Ectodermal cell (in vitro differentiated cells): ENCODE results near the gene MAP2.

Experiments used
- H3K27ac ChIP-seq: 2 replicates; pipeline ENCODE4 v1.7.0; 2013; ENCODE audit warnings: mild to moderate bottlenecking, low read depth, low read length; ENCODE audit not compliant: insufficient read depth, poor library complexity, severe bottlenecking
- H3K27me3 ChIP-seq: 2 replicates; pipeline ENCODE4 v1.7.0; 2013; ENCODE audit warnings: mild to moderate bottlenecking, low read length; ENCODE audit not compliant: insufficient read depth, control insufficient read depth, poor library complexity, severe bottlenecking
- H3K36me3 ChIP-seq: one replicate; pipeline ENCODE4 v1.7.0; 2013; ENCODE audit warnings: low read length; ENCODE audit not compliant: control insufficient read depth, insufficient read depth
- H3K4me1 ChIP-seq: one replicate; pipeline ENCODE4 v1.7.0; 2013; ENCODE audit warnings: low read length; ENCODE audit not compliant: control insufficient read depth, insufficient read depth
- H3K4me3 ChIP-seq: 2 replicates; pipeline ENCODE4 v1.7.0; 2013; ENCODE audit warnings: low read depth, low read length, control low read depth; ENCODE audit not compliant: insufficient read depth
- H3K9me3 ChIP-seq: 2 replicates; pipeline ENCODE4 v1.7.0; 2013; ENCODE audit warnings: mild to moderate bottlenecking, low read length, moderate library complexity; ENCODE audit not compliant: control insufficient read depth
- WGBS, 2 experiments: methylation state at CpG; one replicate each; pipeline ENCODE4 v1.1.7; 2013; ENCODE audit warnings: missing lambda C conversion rate in 2 of 2; 5-methylcytosine and 5-hydroxymethylcytosine counted together

Gene MAP2

GRCh38 chr2:209637293-209637692 is 213.4 kb downstream of the MAP2 start:
- 92 to 96% methylated on average over 2 to 3 of the region's 3 CpGs for WGBS, 2 experiments
- Histone ChIP-seq H3K36me3 (no peaks in the 10 kb centered on the region), H3K9me3 (no peaks in the 10 kb centered on the region), H3K27me3 (no peaks in the 10 kb centered on the region), H3K27ac (no peak overlapping the region), H3K4me1 (peaks cover 17% of the 10 kb centered on the region), H3K4me3 (no peak overlapping the region)

- H3K27ac ChIP-seq, result no peak overlapping the region
- H3K9me3 ChIP-seq, result no peaks in the 10 kb centered on the region
- no peaks in the 10 kb centered on the region for H3K36me3 ChIP-seq
- peaks cover 11% of the 10 kb centered on the region for H3K4me1 ChIP-seq
- WGBS, 2 experiments, result no CpG with 5 or more reads among the region's 2 CpGs
- H3K4me3 ChIP-seq, result no peak overlapping the region
- H3K27me3 ChIP-seq, result no peaks in the 10 kb centered on the region
Measured at GRCh38 chr2:209638346-209638745, 214.5 kb downstream of the MAP2 start.

GRCh38 chr2:209640358-209640757 is 216.5 kb downstream of the MAP2 start:
- Histone ChIP-seq H3K9me3 (no peaks in the 10 kb centered on the region), H3K27me3 (no peaks in the 10 kb centered on the region), H3K4me1 (peaks cover 10% of the 10 kb centered on the region), H3K27ac (no peak overlapping the region), H3K4me3 (no peak overlapping the region), H3K36me3 (no peaks in the 10 kb centered on the region)
- WGBS, 2 experiments, result 100% methylated on average over 1 to 2 of the region's 2 CpGs

- Histone ChIP-seq H3K9me3 (no peaks in the 10 kb centered on the region), H3K36me3 (peaks cover 6% of the 10 kb centered on the region), H3K4me1 (no peaks in the 10 kb centered on the region), H3K27me3 (no peaks in the 10 kb centered on the region), H3K4me3 (no peak overlapping the region), H3K27ac (no peak overlapping the region)
- WGBS, 2 experiments, result 95 to 100% methylated on average over 2 to 3 of the region's 3 CpGs
Measured at GRCh38 chr2:209642146-209642820, 218.4 kb downstream of the MAP2 start.

GRCh38 chr2:209644842-209645241 is 221.0 kb downstream of the MAP2 start:
- Histone ChIP-seq H3K27ac (no peak overlapping the region), H3K9me3 (no peaks in the 10 kb centered on the region), H3K36me3 (peaks cover 6% of the 10 kb centered on the region)

GRCh38 chr2:209648714-209649113 is 224.9 kb downstream of the MAP2 start:
- H3K27me3 ChIP-seq, result no peaks in the 10 kb centered on the region
- no peaks in the 10 kb centered on the region for H3K9me3 ChIP-seq
- H3K4me1 ChIP-seq, result peaks cover 24% of the 10 kb centered on the region
- H3K4me3 ChIP-seq, result no peak overlapping the region
- 82 to 84% methylated on average over 3 of the region's 3 CpGs for WGBS, 2 experiments
- no peak overlapping the region for H3K27ac ChIP-seq
- H3K36me3 ChIP-seq, result peaks cover 6% of the 10 kb centered on the region

More at GRCh38 chr2:209644842-209645241, 221.0 kb downstream of the MAP2 start:
- H3K4me1 ChIP-seq, result no peaks in the 10 kb centered on the region
- no peaks in the 10 kb centered on the region for H3K27me3 ChIP-seq
- H3K4me3 ChIP-seq, result no peak overlapping the region

GRCh38 chr2:209653134-209653533 is 229.3 kb downstream of the MAP2 start:
- 43 to 45% methylated on average over 6 of the region's 6 CpGs for WGBS, 2 experiments
- Histone ChIP-seq H3K27ac (peak overlapping the region; percentile 61), H3K4me1 (peaks cover 35% of the 10 kb centered on the region), H3K36me3 (peaks cover 9% of the 10 kb centered on the region), H3K27me3 (no peaks in the 10 kb centered on the region), H3K9me3 (no peaks in the 10 kb centered on the region), H3K4me3 (no peak overlapping the region)

- Histone ChIP-seq H3K36me3 (peaks cover 8% of the 10 kb centered on the region), H3K9me3 (no peaks in the 10 kb centered on the region), H3K4me3 (peak overlapping the region; percentile 34), H3K27me3 (no peaks in the 10 kb centered on the region), H3K27ac (peak overlapping the region; percentile 80), H3K4me1 (peaks cover 15% of the 10 kb centered on the region)
- 35 to 49% methylated on average over 8 to 9 of the region's 9 CpGs for WGBS, 2 experiments
Measured at GRCh38 chr2:209661286-209661894, 237.5 kb downstream of the MAP2 start.

- 90 to 94% methylated on average over 4 to 7 of the region's 7 CpGs for WGBS, 2 experiments
Measured at GRCh38 chr2:209662021-209662420, 238.2 kb downstream of the MAP2 start.

GRCh38 chr2:209663139-209663538 is 239.3 kb downstream of the MAP2 start:
- 46 to 56% methylated on average over 5 of the region's 5 CpGs for WGBS, 2 experiments
- Histone ChIP-seq H3K9me3 (no peaks in the 10 kb centered on the region), H3K4me3 (peak overlapping the region; percentile 29), H3K36me3 (no peaks in the 10 kb centered on the region), H3K27ac (no peak overlapping the region), H3K4me1 (peaks cover 15% of the 10 kb centered on the region), H3K27me3 (no peaks in the 10 kb centered on the region)

More at GRCh38 chr2:209662021-209662420, 238.2 kb downstream of the MAP2 start:
- peak overlapping the region; percentile 34 for H3K4me3 ChIP-seq
- peaks cover 1% of the 10 kb centered on the region for H3K36me3 ChIP-seq
- H3K27me3 ChIP-seq, result no peaks in the 10 kb centered on the region
- H3K4me1 ChIP-seq, result peaks cover 15% of the 10 kb centered on the region
- no peaks in the 10 kb centered on the region for H3K9me3 ChIP-seq
- H3K27ac ChIP-seq, result peak overlapping the region; percentile 80
